CD4-positive, alpha-beta T cell treated with Interleukin-4 for 4 hours (primary cell): Measurements from ENCODE around the gene FAAP20.

Source experiments
- DNase-seq: peaks from one replicate; pipeline ENCODE4 v3.0.0-alpha.2; 2020

FAAP20 gene

DNA sequence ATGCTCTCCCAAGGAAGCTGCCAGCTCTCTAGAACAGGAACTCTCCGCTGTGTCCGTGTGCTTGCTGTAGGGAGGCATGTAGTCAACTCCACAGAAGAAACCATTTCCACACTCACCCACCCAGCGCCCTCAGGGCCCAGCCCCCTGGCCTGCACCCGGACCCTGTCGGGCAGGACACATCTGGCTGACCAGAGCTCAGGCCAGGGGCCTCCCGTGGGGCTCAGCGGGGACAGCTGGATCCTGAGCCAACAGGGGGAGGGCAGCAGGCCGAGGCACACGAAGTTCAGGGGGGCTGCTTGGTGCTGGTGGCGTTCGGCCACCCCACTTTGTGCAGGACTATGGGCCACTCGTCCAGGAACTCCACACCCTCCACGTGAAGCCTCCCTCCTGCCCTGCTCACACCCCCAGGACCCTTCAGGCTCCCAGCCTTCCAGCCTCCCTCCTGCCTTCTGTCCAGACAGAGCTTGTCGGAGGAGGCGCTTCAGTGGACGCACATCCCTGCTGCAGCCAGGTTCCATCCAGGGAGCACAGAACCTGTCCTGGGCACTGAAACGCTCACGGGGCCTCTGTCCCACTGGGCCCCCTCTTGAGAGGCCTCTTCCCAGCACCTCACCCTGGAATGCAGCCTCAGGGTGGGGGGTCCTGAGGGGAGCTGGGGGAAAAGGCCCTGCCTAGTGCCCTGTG, 15.0 kb upstream of the FAAP20 start:
- no peak for DNase-seq

GRCh38 chr1:2208309-2209239, 14.0 kb upstream of the FAAP20 start:
- no peak for DNase-seq

DNA sequence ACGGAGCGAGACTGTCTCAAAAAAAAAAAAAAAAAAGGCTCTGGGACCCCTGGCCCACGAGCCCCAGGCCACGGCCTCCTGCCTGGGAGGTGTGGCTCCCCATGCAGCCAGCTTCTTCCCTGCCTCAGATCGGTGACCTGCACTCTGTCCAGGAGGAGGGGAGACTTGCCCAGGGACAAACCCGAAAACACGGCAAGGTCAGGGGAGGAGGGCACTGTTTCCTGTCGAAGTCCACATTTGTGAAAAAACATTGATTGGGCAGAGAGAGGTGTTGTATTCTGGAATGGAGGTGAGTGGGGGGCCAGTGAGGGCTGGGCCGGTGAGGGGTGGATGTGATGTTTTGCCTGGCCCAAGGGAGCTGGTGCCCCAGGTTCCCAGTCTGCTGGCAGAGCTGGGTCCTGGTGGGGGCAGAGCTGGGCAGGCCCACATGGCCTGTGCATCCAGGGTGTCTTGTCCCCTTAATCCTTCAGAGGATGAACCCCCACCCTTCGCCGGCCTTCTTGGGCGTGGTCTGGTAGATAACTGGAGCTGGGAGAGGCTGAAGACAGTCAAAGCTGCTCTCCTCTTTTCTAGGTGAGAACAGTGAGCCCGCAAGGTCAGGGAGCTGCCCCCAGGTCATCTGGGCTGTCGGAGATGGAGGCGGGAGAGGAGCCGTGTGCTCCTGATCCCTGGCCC, 12.4 kb upstream of the FAAP20 start:
- no peak for DNase-seq

DNA sequence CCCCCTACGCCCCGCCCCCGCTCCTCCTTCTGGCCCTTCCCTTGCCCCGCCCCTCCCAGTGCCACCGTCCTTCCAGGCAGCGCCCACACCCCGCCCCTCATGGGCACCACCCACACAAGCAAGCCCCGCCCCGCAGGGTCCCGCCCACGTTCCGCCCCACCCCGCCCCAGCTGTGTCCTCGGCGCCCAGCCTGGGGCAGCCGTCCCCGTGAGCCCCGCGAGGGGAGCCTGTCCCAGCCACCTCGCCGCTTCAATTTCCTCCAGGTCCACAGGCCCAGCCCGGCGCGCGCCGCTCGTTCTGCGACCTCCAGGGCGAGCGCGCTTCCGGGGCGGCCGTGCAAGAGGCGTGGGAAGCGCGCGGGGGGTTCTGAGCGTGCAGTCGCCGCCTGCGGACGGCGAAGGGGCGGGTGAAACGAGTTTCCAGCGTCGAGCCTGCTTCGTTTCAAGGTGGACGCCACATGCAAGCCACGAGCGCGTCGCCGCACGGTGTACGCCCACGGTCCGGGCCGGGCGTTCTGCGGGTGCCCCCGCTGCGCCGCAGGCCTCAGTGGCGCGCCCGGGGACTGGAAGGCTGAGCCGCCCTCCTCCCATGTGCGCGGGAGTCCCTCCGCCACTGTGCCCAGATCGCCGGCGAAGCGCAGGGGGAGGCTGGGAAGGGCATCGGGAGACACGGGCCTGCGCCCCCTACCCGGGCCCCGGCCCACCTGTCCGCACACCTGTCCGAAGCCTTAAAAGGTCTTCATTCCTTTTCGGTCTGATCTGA, 10.8 kb upstream of the FAAP20 start:
- peak; percentile 90 for DNase-seq

DNA sequence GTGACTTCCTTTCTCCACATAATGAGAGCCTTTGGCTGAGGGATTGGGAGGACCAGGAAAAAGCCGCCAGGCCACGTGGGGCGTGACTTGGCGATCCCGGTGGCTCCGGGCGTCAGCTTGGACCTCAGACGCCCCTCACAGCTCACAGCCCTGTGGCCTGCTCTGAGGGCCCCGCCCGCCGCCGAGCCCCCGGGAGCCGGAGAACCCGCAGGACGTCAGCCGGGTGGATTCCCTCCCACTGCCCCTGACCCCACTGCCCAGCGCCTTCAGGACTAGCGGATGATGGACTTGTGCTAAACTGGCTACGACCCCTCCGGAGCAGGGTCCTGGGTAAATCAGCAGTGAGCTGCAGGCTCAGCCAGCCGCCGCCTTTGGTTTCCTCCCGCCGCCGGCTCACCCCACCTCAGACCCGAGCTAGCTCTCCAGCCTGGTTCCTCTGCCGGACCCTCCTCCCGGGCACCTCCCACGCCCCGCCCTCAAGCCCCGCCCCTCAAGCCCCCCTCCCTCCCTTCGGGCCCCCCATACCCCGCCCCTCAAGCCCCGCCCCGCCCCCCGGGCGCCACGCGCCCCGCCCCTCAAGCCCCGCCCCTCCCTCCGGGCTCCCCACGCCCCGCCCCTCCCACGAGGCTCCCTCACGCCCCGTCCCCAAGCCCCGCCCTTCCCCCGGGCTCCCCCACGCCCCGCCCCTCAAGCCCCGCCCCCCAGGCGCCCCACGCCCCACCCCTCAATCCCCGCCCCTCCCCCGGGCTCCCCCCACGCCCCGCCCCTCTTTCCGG, 10.0 kb upstream of the FAAP20 start:
- peak; percentile 57 for DNase-seq

DNA sequence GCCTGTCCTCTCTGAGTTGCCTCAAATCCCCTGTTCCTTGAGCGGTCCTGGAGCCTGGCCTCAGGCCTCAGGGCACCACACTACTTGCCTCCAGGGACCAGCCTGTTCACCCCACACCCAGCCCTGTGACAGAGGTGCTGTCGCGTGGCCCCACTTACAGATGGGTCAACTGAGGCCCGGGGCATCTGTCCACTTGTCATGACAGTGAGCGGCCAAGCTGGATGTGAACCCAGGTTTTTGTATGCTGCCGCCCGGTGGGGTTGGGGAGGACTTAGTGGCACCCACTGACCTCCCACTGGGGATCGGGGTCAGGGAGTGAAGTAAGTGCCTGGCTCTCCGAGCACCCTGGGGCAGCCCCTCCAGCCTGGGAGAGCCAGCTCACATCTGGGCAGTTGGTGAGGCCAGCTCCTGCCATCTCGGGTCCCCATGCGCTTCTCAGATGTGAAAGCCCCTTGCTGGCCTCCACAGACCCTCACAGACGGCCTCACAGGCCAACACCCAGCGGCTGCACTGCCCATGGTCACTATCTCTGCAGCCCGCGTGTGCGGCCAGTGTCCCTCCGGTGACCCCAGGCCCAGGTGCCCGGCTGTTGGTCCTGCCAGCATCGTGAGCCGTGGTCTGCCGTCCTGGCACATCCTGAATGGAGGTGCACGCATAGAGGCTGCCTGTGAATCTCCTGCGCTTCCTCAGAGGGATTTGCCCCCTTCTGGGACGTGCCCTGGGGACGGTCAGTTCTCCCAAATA, 9.3 kb upstream of the FAAP20 start:
- DNase-seq: no peak

DNA sequence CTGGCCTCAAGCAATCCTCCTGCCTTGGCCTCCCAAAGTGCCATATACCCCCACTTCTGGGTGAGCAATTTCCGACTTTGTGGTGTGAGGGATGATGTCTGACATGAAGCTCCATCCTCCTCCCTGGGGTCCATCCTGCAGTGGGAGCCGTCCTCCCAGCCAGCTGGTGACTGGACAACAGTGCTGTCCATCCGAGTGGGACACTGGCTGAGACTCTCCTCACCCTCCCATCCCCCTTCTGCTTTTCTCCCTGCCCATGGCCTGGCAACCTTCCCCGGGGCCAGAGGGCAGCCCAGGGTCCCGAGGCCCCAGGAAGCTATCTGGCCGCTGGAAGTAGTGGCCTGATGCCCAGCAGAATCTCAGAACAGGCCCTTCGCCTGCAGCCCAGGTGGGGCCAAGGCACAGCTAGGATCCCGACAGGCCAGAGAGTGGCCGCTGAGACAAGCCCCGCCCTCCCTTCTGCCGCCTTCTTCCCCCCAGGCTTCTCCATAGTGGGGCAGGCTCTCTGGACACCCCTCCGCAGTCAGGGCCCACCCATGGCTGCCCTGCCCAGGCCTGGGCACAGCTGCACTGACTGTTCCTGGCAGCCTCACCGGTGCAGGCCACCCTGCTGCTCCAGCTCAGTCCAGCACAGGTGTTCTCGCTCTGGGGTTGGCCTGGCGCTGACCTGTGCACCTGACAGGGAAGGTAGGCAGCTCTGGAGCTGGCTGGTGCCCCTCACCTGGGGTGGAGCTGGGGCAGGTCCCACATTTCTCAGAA, 8.4 kb upstream of the FAAP20 start:
- DNase-seq: no peak

- no peak for DNase-seq
These were observed 7.5 kb upstream of the FAAP20 start for GRCh38 chr1:2202008-2202575.

DNA sequence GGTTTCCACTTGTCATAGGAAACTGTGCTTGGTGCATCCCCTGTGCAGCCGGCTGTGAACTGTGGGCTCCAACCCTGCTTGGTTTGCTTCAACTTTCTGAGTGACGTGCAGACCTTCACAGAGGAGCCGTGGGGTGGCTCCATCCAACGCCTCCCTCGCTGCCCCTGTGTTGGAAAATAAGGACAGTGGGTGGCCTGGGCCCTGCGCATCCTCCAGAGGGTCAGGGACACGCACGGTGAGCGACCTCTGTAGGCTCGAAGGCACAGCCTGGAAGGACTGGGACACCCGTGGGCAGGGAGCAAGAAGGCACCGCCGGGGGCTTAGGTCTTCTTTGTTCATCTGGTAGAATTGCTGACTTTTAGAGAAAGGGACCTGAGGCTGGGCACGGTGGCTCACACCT, 6.5 kb upstream of the FAAP20 start:
- no peak for DNase-seq

GRCh38 chr1:2200308-2200943, 5.9 kb upstream of the FAAP20 start:
- no peak for DNase-seq

DNA sequence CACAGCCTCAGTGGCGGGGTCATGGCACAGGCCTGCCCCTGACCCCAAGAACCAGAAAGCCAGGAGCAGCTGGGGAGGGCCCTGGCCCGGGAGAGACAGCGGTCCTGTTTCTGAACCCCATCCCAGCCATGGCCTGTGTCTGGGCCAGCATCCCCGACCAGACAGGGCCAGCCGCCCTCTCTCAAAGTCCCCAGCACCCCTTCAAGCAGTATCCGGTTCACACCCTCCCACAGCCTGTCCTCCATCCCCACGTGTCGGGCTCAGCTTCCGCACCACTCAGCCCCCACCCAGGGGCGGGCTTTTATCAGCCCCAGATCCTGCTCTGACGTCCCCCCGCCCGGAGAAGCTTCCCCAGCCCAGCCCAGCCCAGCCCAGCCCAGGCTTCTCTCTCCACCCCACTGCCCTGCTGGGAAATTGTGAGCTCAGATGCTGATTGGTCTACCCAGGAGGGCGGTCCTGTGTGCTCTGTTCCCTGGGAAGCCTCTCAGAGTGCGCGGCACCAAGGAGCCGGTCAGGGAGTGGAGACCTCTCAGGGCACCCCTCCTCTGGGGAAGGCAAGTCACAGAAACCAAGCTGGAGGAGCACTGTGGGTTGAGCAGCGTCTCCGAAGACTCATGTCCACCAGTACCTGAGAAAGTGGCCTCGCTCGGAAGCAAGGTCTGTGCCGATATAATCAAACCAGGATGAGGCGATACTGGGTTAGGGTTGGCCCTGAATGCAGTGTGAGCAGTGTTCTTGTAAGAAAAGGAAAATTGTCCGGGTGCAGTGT, 4.7 kb upstream of the FAAP20 start:
- peak; percentile 86 for DNase-seq

- DNase-seq: no peak
These were observed 4.0 kb upstream of the FAAP20 start for GRCh38 chr1:2198571-2198970.

GRCh38 chr1:2197707-2198165, 3.2 kb upstream of the FAAP20 start:
- no peak for DNase-seq

DNA sequence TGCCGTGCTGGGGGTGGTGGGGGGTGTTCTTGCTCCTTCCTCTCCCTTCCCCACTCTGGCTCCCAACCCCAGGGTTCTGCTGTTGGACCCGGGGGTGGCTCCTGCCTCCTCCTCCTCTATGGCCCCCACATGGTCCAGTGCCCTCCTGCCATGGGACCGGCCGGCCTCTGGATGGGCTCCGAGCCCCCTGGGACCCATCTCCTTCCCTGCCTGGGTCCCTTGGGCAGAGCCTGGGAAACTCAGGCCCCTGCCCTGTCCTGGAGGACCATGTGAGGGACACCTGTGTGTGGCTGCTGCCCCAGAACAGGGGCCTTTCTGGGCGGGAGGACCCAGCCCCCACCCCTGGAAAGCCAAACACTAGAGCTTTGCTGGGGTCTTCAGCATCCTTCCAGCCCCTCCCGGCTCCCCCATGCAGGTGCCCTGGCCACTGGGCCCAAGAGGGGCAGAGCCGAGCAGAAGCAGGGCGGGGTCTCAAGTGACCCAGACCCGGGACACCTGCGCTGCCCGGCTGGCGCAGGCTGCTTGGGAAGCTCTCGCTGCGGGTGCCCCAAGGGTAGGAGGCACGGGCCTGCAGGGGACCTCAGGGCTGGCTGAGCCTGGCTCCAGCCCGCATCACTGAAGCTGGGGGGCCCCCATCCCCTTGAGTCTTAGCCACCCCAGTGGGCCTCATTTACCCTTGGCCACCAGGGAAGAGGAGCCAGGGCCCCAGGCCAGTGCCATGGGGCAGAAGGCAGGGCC, 2.5 kb upstream of the FAAP20 start:
- no peak for DNase-seq

DNA sequence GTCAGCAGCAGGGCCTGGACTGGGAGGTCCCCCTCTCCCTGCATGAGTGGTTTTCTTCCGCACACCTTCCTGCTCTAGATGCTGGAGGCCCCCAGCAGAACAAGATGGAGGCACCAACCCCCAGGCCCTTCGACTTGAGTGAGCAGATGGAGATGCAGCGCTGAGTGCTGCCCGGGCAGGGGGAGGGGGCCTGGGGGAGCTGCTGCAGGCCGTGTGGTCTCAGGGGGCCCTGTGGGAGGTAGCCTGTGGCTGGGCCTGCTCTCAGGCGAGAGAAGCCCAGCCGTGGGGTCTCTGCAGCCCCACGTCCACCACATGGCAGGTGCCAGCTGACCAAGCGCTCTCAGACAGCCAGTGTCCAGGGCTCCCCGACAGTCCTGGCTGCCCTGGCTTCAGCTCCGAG, 1.2 kb upstream of the FAAP20 start:
- DNase-seq: no peak

DNA sequence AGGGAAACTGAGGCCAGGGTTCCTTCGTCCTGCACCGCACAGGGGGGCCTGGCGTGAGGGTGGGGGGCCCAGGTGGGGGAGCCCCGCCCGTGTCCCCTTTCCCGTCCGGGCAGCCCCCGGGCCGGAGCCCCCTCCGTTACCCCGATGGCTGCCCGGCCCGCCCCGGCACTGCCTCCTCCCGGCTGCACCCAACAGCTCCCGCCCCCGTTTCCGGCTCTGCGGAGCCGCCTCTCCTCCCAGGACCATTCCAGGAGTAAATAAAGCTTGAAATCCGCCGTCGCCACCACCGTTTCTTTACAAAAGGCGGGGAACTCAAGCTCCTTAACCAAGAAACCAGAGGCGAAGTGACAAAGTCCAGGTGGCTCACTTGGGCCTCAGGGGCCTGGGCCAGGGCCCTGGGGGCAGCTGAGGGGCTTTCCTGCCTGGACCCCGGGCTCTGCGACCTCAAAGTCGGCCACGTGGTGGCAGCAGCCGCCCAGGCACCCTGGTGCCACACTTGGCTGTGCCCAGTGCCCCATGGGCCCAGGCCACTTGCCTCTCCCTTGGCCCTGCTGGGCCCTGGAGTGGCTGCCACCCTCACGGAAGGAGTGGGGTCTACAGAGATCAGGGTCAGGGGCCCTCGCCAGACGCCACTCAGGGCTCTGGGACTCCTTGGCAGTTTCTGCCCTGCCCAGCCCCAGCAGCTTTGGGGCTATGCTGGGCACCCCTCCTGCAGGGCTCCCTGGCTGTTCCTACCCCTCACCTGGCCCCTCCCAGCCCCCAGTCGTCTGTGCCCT, 514 bp upstream of the FAAP20 start:
- peak; percentile 86 for DNase-seq
